Transverse colon (tissue), 4 donors: ENCODE measurements around the gene SLC1A3.

Experiments
- POLR2A ChIP-seq: fragments of 450-650 bp; IDR thresholded peaks from one replicate; pipeline ENCODE4 v1.6.1; 2016; ENCODE audit warnings: antibody characterized with exemption, mild to moderate bottlenecking, moderate library complexity
- POLR2AphosphoS5 ChIP-seq, 3 donors: sonication (generic); formaldehyde crosslinking; IDR thresholded peaks; one replicate each; pipeline ENCODE4 v1.6.1; 2016; ENCODE audit warnings: antibody characterized with exemption in 3 of 3
- TF ChIP-seq, protein P1 (sequence below), 5 experiments: fragments of 200-600 bp in 3 of 5; fragments of 450-650 bp in 2 of 5; sonication (generic) in 3 of 5; IDR thresholded peaks; 1 replicate in 2 of 5; 2 replicates in 3 of 5; pipeline ENCODE4 v1.5.1; 2016 to 2017; ENCODE audit warnings: antibody characterized with exemption in 5 of 5, inconsistent platforms in 3 of 5, mild to moderate bottlenecking in 2 of 5, moderate library complexity in 1 of 5

DNA sequence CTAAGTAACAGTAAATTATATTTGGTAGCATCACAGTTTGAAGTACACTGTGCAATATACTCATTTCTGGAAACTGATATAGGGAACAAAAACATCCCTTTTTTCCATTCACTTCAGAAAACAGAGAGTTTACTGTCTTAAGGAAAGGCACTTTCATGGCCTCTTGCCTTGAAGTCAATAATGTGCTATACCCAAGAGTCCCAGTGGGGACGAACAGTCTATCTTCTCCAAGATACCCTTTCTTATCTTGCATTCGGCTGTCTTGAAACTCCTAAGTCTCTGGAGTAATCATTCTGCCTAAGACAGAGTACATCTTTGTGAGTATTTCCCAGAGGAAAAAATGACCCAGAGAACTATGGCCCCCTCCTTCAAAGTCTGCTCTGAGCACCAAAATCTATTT is 107.1 kb downstream of the SLC1A3 start:
- TF ChIP-seq, protein P1, sequence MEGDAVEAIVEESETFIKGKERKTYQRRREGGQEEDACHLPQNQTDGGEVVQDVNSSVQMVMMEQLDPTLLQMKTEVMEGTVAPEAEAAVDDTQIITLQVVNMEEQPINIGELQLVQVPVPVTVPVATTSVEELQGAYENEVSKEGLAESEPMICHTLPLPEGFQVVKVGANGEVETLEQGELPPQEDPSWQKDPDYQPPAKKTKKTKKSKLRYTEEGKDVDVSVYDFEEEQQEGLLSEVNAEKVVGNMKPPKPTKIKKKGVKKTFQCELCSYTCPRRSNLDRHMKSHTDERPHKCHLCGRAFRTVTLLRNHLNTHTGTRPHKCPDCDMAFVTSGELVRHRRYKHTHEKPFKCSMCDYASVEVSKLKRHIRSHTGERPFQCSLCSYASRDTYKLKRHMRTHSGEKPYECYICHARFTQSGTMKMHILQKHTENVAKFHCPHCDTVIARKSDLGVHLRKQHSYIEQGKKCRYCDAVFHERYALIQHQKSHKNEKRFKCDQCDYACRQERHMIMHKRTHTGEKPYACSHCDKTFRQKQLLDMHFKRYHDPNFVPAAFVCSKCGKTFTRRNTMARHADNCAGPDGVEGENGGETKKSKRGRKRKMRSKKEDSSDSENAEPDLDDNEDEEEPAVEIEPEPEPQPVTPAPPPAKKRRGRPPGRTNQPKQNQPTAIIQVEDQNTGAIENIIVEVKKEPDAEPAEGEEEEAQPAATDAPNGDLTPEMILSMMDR (IDR thresholded peaks at IDR 0.05): no peak
- TF ChIP-seq POLR2A (no peak), POLR2AphosphoS5 (IDR thresholded peaks at IDR 0.05) (no peak)
